NCI-H2029 treated with DMSO at 0.1 percent for 48 hours (cell line): ENCODE results near the gene ABLIM3.
"Not testable (repeated sequence)": the region's sequence is repeated elsewhere in the genome, so short reads cannot be mapped to it uniquely, and the experiment has no call there.

Source experiments
- DNase-seq: peaks from one replicate; lab custom pipeline; 2025; lab: John Stamatoyannopoulos, UW

ABLIM3 gene

DNA sequence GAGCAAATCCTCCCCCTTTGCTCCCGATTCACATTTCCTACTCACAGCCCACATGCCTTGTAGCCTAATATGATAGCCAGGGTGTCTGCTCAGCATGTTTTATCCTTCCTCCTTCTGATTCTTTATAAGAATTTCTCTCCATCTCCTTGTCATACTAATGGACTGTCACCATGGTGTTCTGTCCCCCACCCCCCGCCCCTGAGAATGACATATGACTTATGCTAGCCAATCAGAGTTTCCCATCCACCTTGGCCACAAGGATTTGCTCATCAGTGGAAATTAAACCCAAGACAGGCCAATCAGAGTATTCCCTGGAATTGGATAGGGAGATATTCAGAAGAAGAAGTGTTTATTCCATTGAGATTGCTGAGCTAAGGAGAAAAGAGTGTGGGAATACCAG is 16.0 kb downstream of the ABLIM3 start:
- DNase-seq = no peak

DNA sequence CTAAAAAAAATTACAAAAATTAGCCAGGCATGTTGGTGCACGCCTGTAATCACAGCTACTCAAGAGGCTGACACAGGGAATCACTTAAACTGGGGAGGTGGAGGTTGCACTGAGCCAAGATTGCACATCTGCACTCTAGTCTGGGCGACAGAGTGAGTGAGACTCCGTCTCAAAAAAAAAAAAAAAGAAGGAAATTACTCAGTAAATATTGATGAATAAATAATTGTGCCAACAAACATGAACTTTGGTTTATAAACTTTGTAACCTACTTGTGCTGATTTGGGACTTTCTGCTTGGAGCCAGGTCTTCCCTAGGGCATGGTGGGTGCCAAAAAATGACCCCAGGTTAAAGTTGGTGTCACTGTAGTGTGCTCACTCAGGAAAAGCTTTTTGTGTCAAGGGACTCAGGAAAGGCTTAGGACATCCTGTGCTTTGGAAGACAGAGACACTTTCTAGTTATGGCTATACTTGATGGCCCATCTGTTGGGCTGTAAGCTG is 19.0 kb downstream of the ABLIM3 start:
- DNase-seq = no peak

DNA sequence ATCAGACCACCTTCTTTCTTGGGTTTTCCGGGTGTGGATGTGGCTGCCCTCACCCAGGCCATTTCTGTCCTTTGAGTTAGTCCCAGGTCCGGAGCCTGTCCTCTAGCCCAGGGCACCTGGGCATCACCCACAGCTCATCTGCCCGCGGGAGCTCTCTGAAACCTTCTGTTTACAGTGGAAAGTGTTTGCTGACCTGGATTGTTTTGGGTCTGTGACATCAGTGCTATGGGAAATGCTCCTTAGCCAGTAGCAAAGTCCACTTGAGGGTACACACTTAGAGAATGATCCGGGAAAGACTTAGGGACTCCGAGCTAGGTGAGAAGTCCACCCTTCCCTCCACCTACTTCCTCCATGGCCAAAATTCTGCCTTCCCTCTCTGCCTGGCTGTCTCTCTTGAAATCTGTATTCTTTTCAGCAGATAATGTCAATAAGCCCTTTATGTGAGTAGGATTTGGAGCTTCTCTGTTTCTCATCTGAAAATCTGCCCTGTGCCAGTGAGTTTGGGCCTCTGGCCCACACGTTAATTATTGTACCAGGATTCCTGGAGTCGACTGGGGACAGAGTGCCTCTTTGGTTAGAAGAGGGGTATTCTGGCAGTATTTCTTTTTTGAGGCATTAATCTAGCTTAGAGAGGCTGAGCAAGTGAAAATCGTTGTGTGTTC is 19.9 kb downstream of the ABLIM3 start:
- DNase-seq = no peak

DNA sequence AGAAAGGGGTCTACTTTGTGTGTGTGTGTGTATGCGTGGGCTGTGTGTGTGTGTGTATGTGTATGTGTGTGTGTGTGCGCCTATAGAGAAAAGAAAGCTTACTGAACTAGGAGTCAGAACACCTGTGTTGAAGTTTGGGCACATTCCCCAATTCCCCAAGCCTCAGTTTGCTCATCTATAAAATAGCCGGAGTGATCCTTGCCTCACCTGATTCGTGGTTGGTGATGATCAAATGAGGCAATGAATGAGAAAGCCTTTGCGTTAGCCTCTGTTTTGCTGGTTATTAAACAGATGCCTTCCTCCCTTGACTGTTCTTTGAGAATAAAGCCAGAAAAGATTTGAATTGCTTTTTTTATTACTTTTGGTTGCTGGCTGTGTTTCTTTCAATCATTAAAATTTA is 20.6 kb downstream of the ABLIM3 start:
- no peak for DNase-seq

DNA sequence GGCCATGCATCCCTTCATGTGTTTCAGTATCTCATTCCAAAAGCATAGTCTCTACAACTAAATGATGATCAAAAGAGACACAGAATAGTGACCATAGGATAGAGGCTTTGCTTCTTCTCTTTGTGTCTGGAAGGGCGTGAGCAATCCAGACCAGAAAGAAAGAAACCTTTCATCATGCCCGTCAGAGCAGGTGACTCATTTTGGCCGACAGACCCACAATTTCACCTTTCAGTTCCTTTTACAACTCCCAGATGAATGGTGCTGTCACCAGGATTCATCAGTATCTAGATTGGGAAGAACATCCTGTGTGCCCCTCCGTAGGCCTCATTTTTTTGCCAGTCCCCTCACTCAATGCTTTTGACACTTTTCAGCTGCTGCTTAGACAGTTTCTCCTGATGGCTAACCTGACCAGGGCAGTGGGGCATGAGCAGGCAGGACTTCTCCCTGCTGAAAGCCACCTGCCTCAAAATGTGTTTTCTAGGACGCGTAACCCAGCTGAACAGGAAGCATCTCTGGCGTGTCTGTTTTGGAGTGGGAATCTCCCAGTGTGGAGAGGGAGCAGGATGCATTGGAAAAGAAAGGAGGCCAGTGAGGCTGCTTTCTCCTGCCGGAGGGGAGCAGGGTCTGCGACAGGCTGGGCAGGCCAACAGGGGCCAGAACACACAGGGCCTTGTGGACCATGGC is 21.2 kb downstream of the ABLIM3 start:
- DNase-seq = no peak

DNA sequence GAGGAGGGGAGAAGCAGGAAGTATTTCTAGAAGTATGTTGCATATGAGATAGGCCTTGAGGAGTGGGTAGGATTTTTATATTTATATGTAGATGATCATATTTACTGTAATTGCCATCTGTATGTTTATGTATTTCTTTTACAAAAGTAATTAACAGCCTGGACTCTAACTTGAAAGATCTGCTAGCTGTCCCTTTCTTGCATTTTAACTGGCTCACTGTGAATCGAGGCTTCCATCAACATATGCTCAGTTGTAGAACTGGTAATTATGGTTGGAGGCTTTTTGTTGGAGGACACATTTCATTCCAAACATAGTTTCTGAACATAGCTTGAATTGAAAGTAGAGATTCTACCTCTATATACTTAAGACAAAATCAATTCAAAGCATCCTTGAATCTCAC is 23.4 kb downstream of the ABLIM3 start:
- DNase-seq = no peak

DNA sequence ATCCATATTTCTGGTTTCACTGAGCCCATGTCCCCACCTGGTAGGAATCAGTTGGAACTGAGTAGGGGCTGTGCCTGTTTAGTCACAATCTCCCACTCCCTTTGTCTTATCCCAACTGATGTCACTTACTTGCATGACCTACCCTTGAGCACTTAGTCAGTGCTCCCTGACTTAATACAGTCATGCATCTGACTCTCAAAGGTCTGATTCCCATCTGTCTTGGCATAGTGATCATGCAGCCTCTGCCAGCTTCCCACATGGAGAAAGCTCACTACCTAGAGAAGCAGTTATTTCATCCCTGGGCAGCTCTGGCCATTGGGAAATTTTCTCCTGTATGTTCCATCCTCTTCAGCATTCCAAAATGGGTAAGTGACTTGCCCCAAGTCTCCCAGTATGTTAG is 24.8 kb downstream of the ABLIM3 start:
- DNase-seq = no peak

DNA sequence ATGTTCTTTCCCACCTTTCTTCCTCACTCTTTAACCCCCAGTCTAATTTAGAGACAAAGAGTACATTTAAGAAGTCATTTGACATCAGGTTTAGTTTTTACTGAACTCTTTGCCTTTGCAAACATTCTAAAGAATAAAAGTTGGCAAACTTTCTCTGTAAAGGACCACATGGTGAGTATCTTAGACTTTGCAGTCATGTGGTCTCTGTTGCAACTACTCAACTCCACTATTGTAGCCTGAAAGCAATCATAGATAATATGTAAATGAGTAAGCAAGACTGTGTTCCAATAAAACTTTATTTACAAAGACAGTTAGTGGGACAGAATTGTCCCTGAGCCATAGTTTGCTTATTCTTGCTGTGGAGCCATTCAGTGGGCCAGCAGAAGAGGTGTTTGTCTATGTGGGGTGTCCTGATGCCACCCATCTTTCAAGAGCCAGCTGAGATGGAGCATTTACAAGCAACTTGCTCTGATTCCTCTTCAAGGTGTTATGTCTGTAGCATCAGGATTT is 25.4 kb downstream of the ABLIM3 start:
- DNase-seq = no peak

DNA sequence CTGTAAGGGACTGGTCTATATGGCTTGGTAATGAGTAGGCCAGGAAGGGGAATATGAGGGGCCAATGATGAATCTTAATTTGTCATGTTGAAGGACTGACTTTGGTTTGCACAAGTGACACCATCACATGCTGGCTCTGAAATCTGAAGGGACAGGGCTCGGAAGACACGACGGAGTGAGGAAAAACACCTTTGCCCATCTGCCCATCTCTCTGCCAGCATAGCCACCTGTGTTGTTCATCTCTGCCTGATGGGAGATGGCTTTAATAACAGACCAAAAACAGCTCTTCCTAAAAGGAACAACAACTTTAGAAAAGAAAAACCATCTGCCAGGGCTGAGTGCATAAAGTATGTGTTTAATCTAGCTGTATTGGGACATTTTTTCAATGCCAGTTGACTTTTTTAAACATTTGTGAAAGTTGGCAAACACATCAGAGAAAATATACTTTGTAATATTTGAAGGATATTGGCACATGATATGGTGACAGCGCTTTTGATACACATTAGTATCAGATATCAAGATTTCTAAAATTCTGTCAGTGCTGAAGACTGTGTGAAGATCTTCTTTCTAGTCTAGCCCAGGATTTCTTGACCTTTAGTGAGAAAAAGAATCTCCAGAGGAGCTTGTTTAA is 27.1 kb downstream of the ABLIM3 start:
- no peak for DNase-seq

DNA sequence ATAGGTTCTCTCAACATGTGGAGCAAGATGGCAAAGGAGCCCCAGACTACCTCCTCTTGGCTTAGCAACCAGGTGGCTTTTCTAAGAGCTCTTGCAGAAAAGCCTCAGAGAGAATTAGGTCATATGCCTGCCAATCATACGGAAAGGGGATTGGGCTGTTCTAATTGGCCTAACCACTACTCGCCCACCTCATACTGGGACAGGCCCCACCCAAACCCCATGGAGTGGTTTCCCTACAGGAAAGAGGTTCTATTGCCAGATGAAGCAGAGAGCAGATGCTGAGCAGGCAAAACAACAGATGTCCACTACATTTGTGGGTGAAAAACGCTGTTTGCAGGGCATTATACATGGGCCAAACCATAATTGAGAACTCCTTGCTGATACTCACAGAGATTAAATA is 29.0 kb downstream of the ABLIM3 start:
- DNase-seq = no peak

DNA sequence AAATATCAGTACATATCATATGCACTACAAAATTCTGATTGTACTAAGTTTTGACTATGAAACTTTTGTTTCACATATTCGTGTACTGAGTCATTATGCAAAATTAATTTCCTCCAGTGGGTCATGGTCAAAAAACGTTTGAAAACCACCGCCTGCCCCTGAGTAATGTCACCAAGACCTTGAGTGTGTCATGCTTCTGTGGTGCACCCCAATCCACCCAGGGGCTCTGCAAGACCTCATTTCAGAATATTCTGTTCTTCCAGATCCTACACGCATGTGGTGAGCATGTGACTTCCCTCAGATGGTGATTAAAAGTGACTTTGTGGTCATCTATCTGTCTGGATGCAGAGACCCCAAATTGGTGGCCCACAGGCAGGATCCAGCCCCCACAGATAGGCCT is 31.0 kb downstream of the ABLIM3 start:
- no peak for DNase-seq

DNA sequence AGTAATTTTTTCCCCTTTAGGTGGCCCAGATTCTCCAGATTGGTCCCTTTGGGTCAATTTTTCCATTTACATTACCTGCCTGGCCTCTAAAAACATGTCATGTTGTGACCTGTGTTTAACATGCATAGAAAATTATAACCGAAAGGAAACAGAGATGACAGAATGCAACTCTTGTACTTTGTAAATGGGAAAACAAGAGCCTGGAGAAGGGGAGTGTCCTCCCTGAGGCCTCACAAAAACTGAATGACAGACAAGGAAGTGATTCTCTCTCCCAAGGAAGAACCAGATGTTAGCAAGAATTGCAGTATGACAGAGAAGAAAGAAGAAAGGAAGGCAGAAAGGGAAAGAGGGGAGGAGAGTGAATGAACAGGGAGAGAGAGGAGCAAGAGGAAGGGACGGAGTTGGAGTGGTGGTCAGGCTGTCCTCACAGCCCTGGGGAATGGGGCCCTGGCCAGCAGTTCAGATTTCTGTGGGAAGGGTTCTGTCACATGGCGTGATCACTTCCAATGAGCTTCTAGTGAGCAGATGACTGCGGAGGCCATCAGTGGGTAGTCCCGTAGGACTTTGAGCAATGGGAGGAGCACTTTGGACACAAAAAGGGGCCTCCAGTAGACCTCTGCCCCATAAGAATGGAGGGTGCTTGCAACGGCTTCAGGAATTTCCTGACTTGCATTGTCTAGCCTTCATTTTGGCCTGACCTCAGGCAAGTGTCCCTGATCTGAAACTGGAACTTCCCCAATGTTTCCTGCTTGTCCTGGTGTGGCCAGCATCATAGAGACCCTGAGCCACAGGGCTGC is 31.6 kb downstream of the ABLIM3 start:
- DNase-seq = no peak

DNA sequence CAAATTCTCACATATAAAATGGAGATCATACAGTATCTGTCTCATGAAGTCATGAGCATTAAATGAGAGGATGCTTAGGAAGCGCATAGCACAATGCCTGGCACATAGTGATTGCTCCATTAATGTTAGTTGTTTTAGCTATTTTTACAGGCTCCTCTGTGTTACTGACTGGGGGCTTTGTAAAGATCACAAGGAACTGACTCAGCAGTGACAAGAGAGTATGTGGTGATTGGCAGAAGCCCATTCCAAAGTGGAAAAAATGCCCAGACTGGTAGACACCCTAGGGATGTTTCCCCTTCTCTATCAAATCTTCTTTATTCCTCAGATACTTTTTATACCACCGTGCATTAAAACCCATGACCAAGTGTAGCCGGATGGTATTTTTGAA is 33.5 kb downstream of the ABLIM3 start:
- no peak for DNase-seq

DNA sequence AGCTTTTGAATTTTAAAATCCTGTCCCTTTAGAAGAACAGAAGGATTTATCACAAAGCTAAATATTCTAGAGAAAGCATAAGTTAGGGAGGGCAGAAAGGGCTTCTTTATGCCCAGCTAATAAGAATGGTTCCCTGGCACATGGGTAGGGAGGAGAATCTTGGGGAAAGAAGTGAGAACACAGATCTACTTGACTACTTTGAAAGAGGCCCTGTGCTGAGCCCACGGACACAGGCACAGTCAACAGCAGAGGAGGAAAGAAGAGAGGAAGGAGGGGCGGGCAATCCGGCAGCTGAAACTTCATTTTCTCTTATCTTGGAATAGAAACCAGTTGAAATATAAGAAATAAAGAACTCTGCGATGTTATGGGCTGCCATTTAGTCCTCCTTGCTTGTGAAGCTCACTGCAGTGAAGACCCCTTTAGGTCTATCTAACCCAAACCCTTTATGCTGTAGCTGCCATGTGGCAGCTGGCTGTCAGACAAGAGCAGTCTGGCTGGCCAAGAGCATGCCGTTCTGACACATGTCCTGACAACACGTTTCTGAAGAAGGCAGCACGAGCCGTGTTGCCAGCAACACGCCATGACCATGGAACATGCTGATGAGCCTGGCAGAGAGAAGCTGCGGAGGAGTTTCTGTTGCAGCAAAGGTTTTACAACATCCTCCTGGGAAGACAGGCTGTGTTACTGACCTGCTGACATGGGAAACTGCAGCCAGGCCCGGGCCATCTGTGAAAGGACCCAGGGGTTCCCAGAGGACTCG is 34.2 kb downstream of the ABLIM3 start:
- DNase-seq = no peak

DNA sequence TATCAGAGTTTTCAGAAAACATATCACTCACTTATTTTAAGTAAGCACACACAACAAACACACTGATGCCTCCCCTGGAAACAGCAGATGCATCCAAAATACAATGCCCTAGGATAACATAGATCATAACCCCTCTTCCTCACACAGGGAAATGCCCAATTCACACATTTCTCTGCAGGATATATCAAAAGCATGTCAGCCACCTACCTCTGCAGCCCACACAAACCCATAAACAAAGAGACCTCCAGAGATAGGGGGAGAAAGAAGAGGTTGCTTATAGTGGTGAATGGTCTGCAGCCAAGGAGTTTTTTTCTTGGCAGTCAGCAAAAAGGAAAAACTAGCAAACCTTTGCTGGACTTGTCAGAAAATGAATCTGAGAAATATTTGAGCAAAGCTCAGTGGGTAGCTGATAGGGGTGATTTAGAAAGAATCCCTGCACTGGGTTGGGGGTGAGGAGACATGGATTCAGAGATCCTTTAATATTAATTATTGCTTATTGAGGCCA is 36.1 kb downstream of the ABLIM3 start:
- DNase-seq = no peak

DNA sequence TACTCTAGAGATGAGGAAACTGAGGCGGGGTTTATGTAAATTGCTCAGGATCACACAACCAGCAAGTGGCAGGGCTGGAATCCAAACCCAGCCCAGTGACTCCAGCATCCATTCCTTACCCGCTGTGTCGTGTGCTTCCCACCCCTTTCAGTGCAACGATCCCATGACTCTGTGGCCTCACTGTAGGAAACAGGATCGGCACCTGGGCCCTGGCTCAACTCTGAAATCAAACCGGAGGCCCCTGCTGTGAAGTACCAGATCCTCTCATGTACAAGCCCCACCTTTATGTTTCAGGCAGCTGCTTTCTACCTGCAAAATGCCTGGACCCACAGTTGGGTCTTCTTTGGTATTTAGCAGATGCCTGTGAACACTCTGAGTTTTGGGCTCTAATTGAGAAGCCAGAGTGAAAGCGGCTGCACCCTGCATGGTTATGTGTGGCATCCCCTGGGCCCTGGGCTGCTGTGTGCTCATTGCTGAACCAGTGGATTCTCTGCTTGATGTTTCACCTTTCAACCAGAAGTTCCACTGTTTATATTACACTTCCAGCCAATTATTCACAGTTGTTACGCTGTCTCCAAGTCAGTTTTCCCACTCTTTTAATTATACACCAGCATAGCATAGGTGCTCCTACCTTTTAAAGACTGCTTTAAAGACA is 36.7 kb downstream of the ABLIM3 start:
- no peak for DNase-seq

DNA sequence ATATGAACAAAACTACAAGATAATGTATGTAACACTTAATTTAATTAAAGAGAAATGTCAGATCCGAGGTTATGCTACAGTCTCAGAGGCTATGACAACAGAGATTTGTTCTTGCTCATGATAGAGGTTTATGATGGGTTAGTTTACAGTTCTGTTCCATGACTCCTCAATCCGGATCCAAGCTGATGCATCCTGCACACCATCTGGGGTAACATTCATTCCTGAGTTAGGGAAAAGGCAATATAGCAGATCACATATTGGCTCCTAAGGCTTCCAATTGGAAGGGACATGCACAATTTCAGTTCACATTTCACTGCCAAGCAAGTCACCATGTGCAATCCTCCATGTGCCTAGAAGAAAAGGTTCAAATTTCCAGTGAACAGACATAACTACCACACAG is 40.4 kb downstream of the ABLIM3 start:
- no peak for DNase-seq

DNA sequence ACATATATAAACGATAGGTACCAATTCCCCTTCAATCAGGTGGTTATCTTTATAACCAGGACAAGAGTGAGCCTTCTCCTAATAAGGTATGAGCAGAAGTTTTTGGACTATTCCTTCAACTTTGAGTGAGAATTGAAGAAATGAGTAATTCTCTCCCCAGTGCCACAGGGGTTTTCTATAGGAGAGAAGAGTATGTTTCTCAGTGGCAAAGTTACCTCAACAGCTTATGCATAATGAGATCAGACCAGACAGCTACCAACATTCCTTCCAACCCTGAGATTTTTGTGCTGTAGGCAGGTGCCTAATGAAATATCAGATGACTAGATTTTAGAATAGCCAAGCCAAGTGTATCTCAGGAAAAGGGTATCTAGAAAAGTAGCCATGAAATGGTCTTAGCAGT is 40.9 kb downstream of the ABLIM3 start:
- no peak for DNase-seq

DNA sequence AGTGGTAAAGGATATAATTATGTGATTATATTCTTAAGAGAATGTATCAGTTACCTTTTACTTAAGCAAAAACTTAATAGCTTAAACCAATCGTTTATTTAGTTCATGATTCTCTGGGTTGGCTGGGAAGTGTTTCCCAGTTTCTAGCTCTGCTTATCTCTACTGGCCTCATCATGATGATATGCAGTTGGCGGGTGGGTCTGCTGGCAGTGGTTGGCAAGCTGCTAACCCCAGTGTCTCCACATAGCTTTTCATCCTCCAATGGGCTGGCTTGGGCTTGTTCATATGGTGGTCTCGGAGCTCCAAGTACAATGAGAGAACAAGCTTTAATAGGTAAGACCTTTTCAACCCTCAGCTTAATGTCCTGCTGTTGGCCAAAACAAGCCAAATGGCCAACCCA is 43.8 kb downstream of the ABLIM3 start:
- no peak for DNase-seq

DNA sequence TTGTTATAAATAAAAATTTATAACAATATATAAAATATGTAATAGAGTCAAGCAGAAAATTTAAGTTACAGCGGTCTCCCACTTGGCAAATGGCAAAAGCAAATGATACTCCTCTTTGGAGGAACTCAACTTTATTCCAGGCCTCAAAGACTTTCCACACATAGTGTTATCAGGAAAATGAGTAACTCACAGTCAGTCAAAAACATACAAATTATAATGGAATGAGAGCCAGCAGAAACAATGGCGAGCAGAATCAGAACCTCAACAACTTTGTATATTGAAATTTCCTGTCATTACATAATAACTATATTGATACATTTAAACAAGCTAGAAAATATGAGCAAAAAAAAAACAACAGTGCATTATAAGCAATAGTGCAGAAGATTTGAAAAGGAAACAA is 45.2 kb downstream of the ABLIM3 start:
- DNase-seq = no peak

DNA sequence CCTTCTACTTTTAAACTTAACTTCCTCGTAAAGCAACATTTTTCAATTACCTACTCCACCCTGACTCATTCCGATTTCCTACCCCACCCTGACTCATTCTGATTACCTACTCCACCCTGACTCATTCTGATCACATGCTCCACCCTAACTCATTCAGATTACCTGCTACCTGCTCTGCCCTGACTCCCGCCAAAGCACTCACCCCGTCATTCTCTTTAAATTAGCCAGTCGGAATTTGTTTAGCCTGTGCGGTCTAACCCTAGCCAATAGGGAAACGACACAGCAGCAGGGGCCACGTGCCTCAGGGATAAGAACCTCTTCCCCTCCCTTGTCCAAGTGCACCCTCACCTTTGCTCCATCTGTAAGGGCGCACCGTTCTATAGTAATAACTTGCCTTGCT is 46.3 kb downstream of the ABLIM3 start:
- not testable (repeated sequence) for DNase-seq
